Skin of body (tissue), 2 donors: ENCODE data around the gene RRBP1. TPM values are rescaled to one million over a fixed set of nuclear protein-coding genes. Genes with fewer than 3 reads are reported as not detected.

ENCODE experiments used
- DNase-seq: peaks from one replicate; lab custom pipeline; 2025; lab: John Stamatoyannopoulos, UW
- total RNA-seq: library from RNA; depleted of rRNA; stranded (reverse); fragments of >200 nt; gene quantifications from one replicate; pipeline ENCODE4 v1.2.3, GENCODE V29; 2014

Gene RRBP1
- total RNA-seq, 1 donor from 2014 or later = 118 TPM

- no peak for DNase-seq
Measured at GRCh38 chr20:17635332-17636244, 46.5 kb downstream of the RRBP1 start.

- no peak for DNase-seq
Measured at GRCh38 chr20:17634661-17635331, 47.2 kb downstream of the RRBP1 start.

- DNase-seq = no peak
Measured at GRCh38 chr20:17633850-17634500, 48.1 kb downstream of the RRBP1 start.

- no peak for DNase-seq
Measured at GRCh38 chr20:17633221-17633849, 48.7 kb downstream of the RRBP1 start.

GRCh38 chr20:17631576-17632319 lies 50.3 kb downstream of the RRBP1 start:
- DNase-seq = no peak

GRCh38 chr20:17630806-17631195 lies 51.2 kb downstream of the RRBP1 start:
- no peak for DNase-seq

- DNase-seq = no peak
Measured at GRCh38 chr20:17630151-17630805, 51.8 kb downstream of the RRBP1 start.

- DNase-seq = no peak
Measured at GRCh38 chr20:17629678-17630089, 52.4 kb downstream of the RRBP1 start.

GRCh38 chr20:17629025-17629424 lies 53.0 kb downstream of the RRBP1 start:
- no peak for DNase-seq

GRCh38 chr20:17628101-17628841 lies 53.8 kb downstream of the RRBP1 start:
- no peak for DNase-seq

- DNase-seq = no peak
Measured at GRCh38 chr20:17627101-17627955, 54.7 kb downstream of the RRBP1 start.

GRCh38 chr20:17626217-17627007 lies 55.6 kb downstream of the RRBP1 start:
- no peak for DNase-seq

GRCh38 chr20:17625246-17626051 lies 56.6 kb downstream of the RRBP1 start:
- DNase-seq = no peak

- DNase-seq = no peak
Measured at GRCh38 chr20:17624551-17625245, 57.3 kb downstream of the RRBP1 start.

GRCh38 chr20:17624070-17624469 lies 58.0 kb downstream of the RRBP1 start:
- no peak for DNase-seq

- DNase-seq = no peak
Measured at GRCh38 chr20:17622851-17623508, 59.1 kb downstream of the RRBP1 start.
